Adrenal gland (tissue), 12 donors: ENCODE results near the gene PALB2. TPM values are rescaled to one million over a fixed set of nuclear protein-coding genes. Genes with fewer than 3 reads are reported as not detected.

ENCODE experiments used
- DNase-seq, 7 donors: peaks; one replicate each; pipeline ENCODE4 v3.0.0-alpha.2; 2019 to 2020
- H3K27ac ChIP-seq, 5 donors: fragments of 200-600 bp; sonication (generic) in 4 of 5; 1 replicate in 3 of 5; 2 replicates in 2 of 5; pipeline versions ENCODE4 v1.5.1 to v1.8.0; 2016 to 2020; ENCODE audit warnings: mild to moderate bottlenecking in 1 of 5
- H3K27me3 ChIP-seq: fragments of 200-600 bp; 2 replicates; pipeline ENCODE4 v1.8.0; 2021
- H3K36me3 ChIP-seq, 2 donors: fragments of 200-600 bp; replicated peaks in 1 of 2; 1 replicate in 1 of 2; 2 replicates in 1 of 2; pipeline versions ENCODE4 v1.5.1 to v1.8.0; 2018 to 2022
- H3K4me1 ChIP-seq, 2 donors: fragments of 200-600 bp; replicated peaks in 1 of 2; 1 replicate in 1 of 2; 2 replicates in 1 of 2; pipeline versions ENCODE4 v1.5.1 to v1.8.0; 2018 to 2021
- H3K4me3 ChIP-seq, 4 donors: fragments of 200-600 bp; sonication (generic) in 3 of 4; one replicate each; pipeline ENCODE4 v1.5.1; 2016 to 2018
- H3K9me3 ChIP-seq, 3 donors: fragments of 200-600 bp; sonication (generic) in 1 of 3; replicated peaks in 1 of 3; 1 replicate in 2 of 3; 2 replicates in 1 of 3; pipeline versions ENCODE4 v1.5.1 to v1.8.0; 2016 to 2021
- CTCF ChIP-seq, 6 experiments: fragments of 450-650 bp in 4 of 6; fragments of 200-600 bp in 2 of 6; sonication (generic) in 1 of 6; IDR thresholded peaks; 1 replicate in 5 of 6; 2 replicates in 1 of 6; pipeline versions ENCODE4 v1.5.1 to v1.8.0; 2016 to 2021; ENCODE audit warnings: antibody characterized with exemption in 6 of 6, mild to moderate bottlenecking in 2 of 6, moderate library complexity in 1 of 6
- POLR2A ChIP-seq, 2 donors: fragments of 450-650 bp; IDR thresholded peaks; one replicate each; pipeline ENCODE4 v1.6.1; 2017; ENCODE audit warnings: antibody characterized with exemption in 2 of 2, mild to moderate bottlenecking in 2 of 2, moderate library complexity in 1 of 2
- WGBS, 4 donors: extraction: QIAGEN DNeasy Blood & Tissue Kit in 2 of 4; methylation state at CpG; one replicate each; pipeline versions ENCODE4 v1.1.5 to v1.1.7; 2013 to 2017; 5-methylcytosine and 5-hydroxymethylcytosine counted together
- intact Hi-C, 2 donors: fragments of 100-400 bp; cut with DNase I; formaldehyde crosslinking; loops; one replicate each; pipeline versions ENCODE4 v1.14.1 to v1.15.0; 2022 to 2023
- polyA plus RNA-seq, 3 donors: library from polyadenylated mRNA; stranded (reverse); fragments of 200-250 nt in 2 of 3; fragments of 350-450 nt in 1 of 3; fragmentation: Illumina TruSeq in 1 of 3; extraction: RNeasy Lipid Tissue Mini Kit (QIAGEN cat#74804) in 1 of 3; gene quantifications; one replicate each; pipeline ENCODE4 v1.2.3, GENCODE V29; 2013 to 2014
- total RNA-seq, 9 donors: library from RNA; depleted of rRNA in 4 of 9; stranded (reverse); fragments of >200 nt in 4 of 9; fragments of 120-200 nt in 1 of 9; fragmentation: NEBNext Ultra II Directional in 1 of 9; extraction: Animal tissue kit (Norgen Biotek cat#: 25700) in 1 of 9; gene quantifications; one replicate each; pipeline versions ENCODE4 v1.1.0 to v1.2.4, GENCODE V29; 2013 to 2023
- donor health status: healthy with polysubstance abuse.
- donor health status: Bipolar disorder and iron deficiency.
- donor health status: DM: yes; HTN: yes; CAD: no.
- donor health status: DM: no; HTN: no; CAD: no.
- donor health status: DM: no; HTN: no; CAD: no.
- donor health status: DM: yes; HTN: yes; CAD: no.

The PALB2 gene
- total and polyA plus RNA-seq, 12 donors: 2.8 to 16.4 (median 10.4) TPM

GRCh38 chr16:23554536-23554935 lies 86.6 kb downstream of the PALB2 start:
- peaks cover 0 to 38% of the 10 kb centered on the region in 2 donors for H3K36me3 ChIP-seq
- TF ChIP-seq POLR2A (IDR thresholded peaks at IDR 0.05): no peak
- no peak for TF ChIP-seq CTCF (IDR thresholded peaks at IDR 0.05)
- no peak overlapping the region for H3K27ac ChIP-seq
- H3K4me1 ChIP-seq: peaks cover 9 to 28% of the 10 kb centered on the region in 2 donors
- 38 to 71% (median 47%) methylated on average over 3 of the region's 3 CpGs for WGBS, 4 donors
- H3K9me3 ChIP-seq: no peaks in the 10 kb centered on the region
- no peaks in the 10 kb centered on the region for H3K27me3 ChIP-seq
- H3K4me3 ChIP-seq: no peak overlapping the region
- intact Hi-C loops: loop anchor here in 1 of 2 donors (10.0 kb wide), 1 partner anchor 50 kb away; no protein-coding TSS in a partner anchor
- no peak for DNase-seq

Other genes with a start within 250 kb of the PALB2 start
- 10 to 100 TPM; 10.7 to 25.7 (median 20.9) TPM for gene COG7, start 188.1 kb downstream of the PALB2 start, total RNA-seq
- 10 to 100 TPM; 19.2 to 50.1 (median 37.3) TPM for gene COG7, start 188.1 kb downstream of the PALB2 start, polyA plus RNA-seq
- 100 to 1,000 TPM in 7 of 9 donors, 10 to 100 TPM in 2; 57.4 to 143 (median 117) TPM for gene GGA2, start 130.8 kb downstream of the PALB2 start, total RNA-seq
- gene GGA2, start 130.8 kb downstream of the PALB2 start, polyA plus RNA-seq: 100 to 1,000 TPM in 1 of 3 donors, 10 to 100 TPM in 2; 37.7 to 129 (median 66.5) TPM
- gene EARS2, start 84.0 kb downstream of the PALB2 start, total RNA-seq: 10 to 100 TPM; 20.0 to 85.7 (median 29.5) TPM
- 10 to 100 TPM; 30.0 to 44.6 (median 38.4) TPM for gene EARS2, start 84.0 kb downstream of the PALB2 start, polyA plus RNA-seq
- gene UBFD1, start 83.6 kb downstream of the PALB2 start, total RNA-seq: 100 to 1,000 TPM in 3 of 9 donors, 10 to 100 TPM in 6; 58.5 to 151 (median 94.5) TPM
- 10 to 100 TPM in 2 of 3 donors, 1 to 10 TPM in 1; 9.5 to 65.8 (median 10.9) TPM for gene UBFD1, start 83.6 kb downstream of the PALB2 start, polyA plus RNA-seq
- 100 to 1,000 TPM; 103 to 306 (median 137) TPM for gene NDUFAB1, start 45.0 kb downstream of the PALB2 start, total RNA-seq
- 100 to 1,000 TPM in 1 of 3 donors, 10 to 100 TPM in 2; 67.6 to 170 (median 81.6) TPM for gene NDUFAB1, start 45.0 kb downstream of the PALB2 start, polyA plus RNA-seq
- gene DCTN5, start 156 bp upstream of the PALB2 start, total RNA-seq: 10 to 100 TPM; 22.7 to 67.8 (median 43.1) TPM
- gene DCTN5, start 156 bp upstream of the PALB2 start, polyA plus RNA-seq: 10 to 100 TPM in 1 of 3 donors, 1 to 10 TPM in 2; 7.9 to 64.4 (median 9.8) TPM
- gene PLK1, start 37.6 kb upstream of the PALB2 start, total RNA-seq: 1 to 10 TPM in 7 of 9 donors, under 1 TPM in 2; 0.18 to 4.8 (median 3.0) TPM
- 1 to 10 TPM; 1.2 to 2.8 (median 2.6) TPM for gene PLK1, start 37.6 kb upstream of the PALB2 start, polyA plus RNA-seq
- gene ERN2, start 71.9 kb upstream of the PALB2 start, total RNA-seq: 1 to 10 TPM in 4 of 9 donors, under 1 TPM in 4, not detected in 1; 0.20 to 2.7 (median 1.2) TPM
- 1 to 10 TPM in 2 of 3 donors, under 1 TPM in 1; 0.60 to 1.5 (median 1.3) TPM for gene ERN2, start 71.9 kb upstream of the PALB2 start, polyA plus RNA-seq
- gene CHP2, start 113.7 kb upstream of the PALB2 start, total RNA-seq: 1 to 10 TPM in 1 of 9 donors, under 1 TPM in 1, not detected in 7; 0.07 to 1.4 TPM
- gene CHP2, start 113.7 kb upstream of the PALB2 start, polyA plus RNA-seq: under 1 TPM in 2 of 3 donors, not detected in 1; 0.07 to 0.16 TPM
- gene PRKCB, start 194.7 kb upstream of the PALB2 start, total RNA-seq: 1 to 10 TPM in 8 of 9 donors, under 1 TPM in 1; 0.72 to 8.0 (median 4.2) TPM
- gene PRKCB, start 194.7 kb upstream of the PALB2 start, polyA plus RNA-seq: 1 to 10 TPM in 2 of 3 donors, under 1 TPM in 1; 0.54 to 1.7 (median 1.5) TPM